Suprapubic skin (tissue), 4 donors: ENCODE results near the gene LCA5. TPM values are rescaled to one million over a fixed set of nuclear protein-coding genes. Genes with fewer than 3 reads are reported as not detected.

ENCODE experiments used
- DNase-seq, 2 donors: peaks; one replicate each; pipeline ENCODE4 v3.0.0-alpha.2; 2019; ENCODE audit warnings: low spot score in 2 of 2
- H3K27ac ChIP-seq: fragments of 200-600 bp; sonication (generic); one replicate; pipeline ENCODE4 v1.5.1; 2019
- H3K27me3 ChIP-seq: fragments of 200-600 bp; sonication (generic); one replicate; pipeline ENCODE4 v1.5.1; 2019
- H3K36me3 ChIP-seq: fragments of 200-600 bp; sonication (generic); one replicate; pipeline ENCODE4 v1.5.1; 2019
- H3K4me1 ChIP-seq: fragments of 200-600 bp; sonication (generic); one replicate; pipeline ENCODE4 v1.5.1; 2019
- H3K4me3 ChIP-seq: fragments of 200-600 bp; sonication (generic); one replicate; pipeline ENCODE4 v1.5.1; 2019; ENCODE audit warnings: mild to moderate bottlenecking
- H3K9me3 ChIP-seq: fragments of 200-600 bp; sonication (generic); one replicate; pipeline ENCODE4 v1.5.1; 2019
- CTCF ChIP-seq, 2 donors: fragments of 200-600 bp in 1 of 2; fragments of 450-650 bp in 1 of 2; sonication (generic) in 1 of 2; IDR thresholded peaks; one replicate each; pipeline ENCODE4 v1.5.1; 2016 to 2019; ENCODE audit warnings: antibody characterized with exemption in 2 of 2, mild to moderate bottlenecking in 1 of 2, moderate library complexity in 1 of 2
- EP300 ChIP-seq: sonication (generic); formaldehyde crosslinking; IDR thresholded peaks from one replicate; pipeline ENCODE4 v1.6.1; 2017; ENCODE audit warnings: antibody characterized with exemption
- POLR2A ChIP-seq, 2 donors: fragments of 450-650 bp; IDR thresholded peaks; one replicate each; pipeline ENCODE4 v1.6.1; 2017; ENCODE audit warnings: antibody characterized with exemption in 2 of 2, mild to moderate bottlenecking in 2 of 2, moderate library complexity in 2 of 2
- POLR2AphosphoS5 ChIP-seq, 3 donors: sonication (generic); formaldehyde crosslinking; IDR thresholded peaks; one replicate each; pipeline ENCODE4 v1.6.1; 2017; ENCODE audit warnings: antibody characterized with exemption in 3 of 3
- WGBS: methylation state at CpG from one replicate; pipeline ENCODE4 v1.1.5; 2018; 5-methylcytosine and 5-hydroxymethylcytosine counted together
- total RNA-seq, 4 donors: library from RNA; depleted of rRNA; stranded (reverse); fragments of >200 nt; gene quantifications; one replicate each; pipeline ENCODE4 v1.1.0, GENCODE V29; 2016

LCA5 gene
- total RNA-seq, 4 donors from 2014 or later, result 0.95 to 2.6 (median 1.5) TPM

- TF ChIP-seq POLR2AphosphoS5 (IDR thresholded peaks at IDR 0.05) (peak in 1 of 3 donors; percentile 34), EP300 (no peak), CTCF (IDR thresholded peaks at IDR 0.05) (peak; percentile 37 to 51), POLR2A (IDR thresholded peaks at IDR 0.05) (no peak)
- Histone ChIP-seq H3K36me3 (no peaks in the 10 kb centered on the region), H3K4me1 (peaks cover 21% of the 10 kb centered on the region), H3K27ac (peak overlapping the region; percentile 57), H3K27me3 (no peaks in the 10 kb centered on the region), H3K4me3 (no peak overlapping the region), H3K9me3 (no peaks in the 10 kb centered on the region)
- 18% methylated on average over 7 of the region's 7 CpGs for WGBS
- DNase-seq, result peak in 1 of 2 donors; percentile 73
These were observed 7.8 kb upstream of the LCA5 start for GRCh38 chr6:79544939-79545450.

- 61% methylated on average over 2 of the region's 2 CpGs for WGBS
- H3K27ac ChIP-seq, result peak overlapping the region; percentile 57
- no peak for DNase-seq
These were observed 7.2 kb upstream of the LCA5 start for GRCh38 chr6:79544299-79544927.

GRCh38 chr6:79543886-79544285, 6.7 kb upstream of the LCA5 start:
- no peaks in the 10 kb centered on the region for H3K9me3 ChIP-seq
- H3K27ac ChIP-seq, result no peak overlapping the region
- no peaks in the 10 kb centered on the region for H3K36me3 ChIP-seq
- TF ChIP-seq CTCF (IDR thresholded peaks at IDR 0.05), result no peak
- TF ChIP-seq EP300, result no peak
- no peak for TF ChIP-seq POLR2AphosphoS5 (IDR thresholded peaks at IDR 0.05)
- TF ChIP-seq POLR2A (IDR thresholded peaks at IDR 0.05), result no peak
- no peak overlapping the region for H3K4me3 ChIP-seq
- 83% methylated on average over 1 of the region's 1 CpG for WGBS
- peaks cover 22% of the 10 kb centered on the region for H3K4me1 ChIP-seq
- no peaks in the 10 kb centered on the region for H3K27me3 ChIP-seq
- no peak for DNase-seq

More at GRCh38 chr6:79544299-79544927, 7.2 kb upstream of the LCA5 start:
- Histone ChIP-seq H3K4me1 (peaks cover 21% of the 10 kb centered on the region), H3K36me3 (no peaks in the 10 kb centered on the region), H3K27me3 (no peaks in the 10 kb centered on the region), H3K4me3 (no peak overlapping the region), H3K9me3 (no peaks in the 10 kb centered on the region)
- TF ChIP-seq POLR2AphosphoS5 (IDR thresholded peaks at IDR 0.05) (no peak), EP300 (no peak), POLR2A (IDR thresholded peaks at IDR 0.05) (no peak), CTCF (IDR thresholded peaks at IDR 0.05) (no peak)

- Histone ChIP-seq H3K9me3 (no peaks in the 10 kb centered on the region), H3K27ac (no peak overlapping the region), H3K4me3 (no peak overlapping the region), H3K27me3 (no peaks in the 10 kb centered on the region), H3K4me1 (peaks cover 27% of the 10 kb centered on the region), H3K36me3 (no peaks in the 10 kb centered on the region)
- 84% methylated on average over 1 of the region's 1 CpG for WGBS
- DNase-seq, result no peak
- TF ChIP-seq POLR2A (IDR thresholded peaks at IDR 0.05), result no peak
- no peak for TF ChIP-seq CTCF (IDR thresholded peaks at IDR 0.05)
- no peak for TF ChIP-seq EP300
- TF ChIP-seq POLR2AphosphoS5 (IDR thresholded peaks at IDR 0.05), result no peak
These were observed 6.2 kb upstream of the LCA5 start for GRCh38 chr6:79543411-79543810.

- WGBS, result 23% methylated on average over 14 of the region's 14 CpGs
- Histone ChIP-seq H3K4me1 (peaks cover 13% of the 10 kb centered on the region), H3K36me3 (no peaks in the 10 kb centered on the region), H3K4me3 (peak overlapping the region; percentile 85), H3K27ac (peak overlapping the region; percentile 95), H3K27me3 (no peaks in the 10 kb centered on the region), H3K9me3 (no peaks in the 10 kb centered on the region)
- TF ChIP-seq POLR2AphosphoS5 (IDR thresholded peaks at IDR 0.05) (no peak), CTCF (IDR thresholded peaks at IDR 0.05) (no peak), POLR2A (IDR thresholded peaks at IDR 0.05) (no peak), EP300 (no peak)
- no peak for DNase-seq
These were observed 1.1 kb upstream of the LCA5 start for GRCh38 chr6:79538106-79538971.
